GM19025 (cell line): ENCODE measurements around the gene OTOS.

Experiments
- ATAC-seq: cut with Tn5 transposase; IDR thresholded peaks from one replicate; pipeline ENCODE4 v1.9.1; 2021; ENCODE audit warnings: mild to moderate bottlenecking, low read depth, moderate library complexity; ENCODE audit not compliant: unreplicated experiment

Gene OTOS

DNA sequence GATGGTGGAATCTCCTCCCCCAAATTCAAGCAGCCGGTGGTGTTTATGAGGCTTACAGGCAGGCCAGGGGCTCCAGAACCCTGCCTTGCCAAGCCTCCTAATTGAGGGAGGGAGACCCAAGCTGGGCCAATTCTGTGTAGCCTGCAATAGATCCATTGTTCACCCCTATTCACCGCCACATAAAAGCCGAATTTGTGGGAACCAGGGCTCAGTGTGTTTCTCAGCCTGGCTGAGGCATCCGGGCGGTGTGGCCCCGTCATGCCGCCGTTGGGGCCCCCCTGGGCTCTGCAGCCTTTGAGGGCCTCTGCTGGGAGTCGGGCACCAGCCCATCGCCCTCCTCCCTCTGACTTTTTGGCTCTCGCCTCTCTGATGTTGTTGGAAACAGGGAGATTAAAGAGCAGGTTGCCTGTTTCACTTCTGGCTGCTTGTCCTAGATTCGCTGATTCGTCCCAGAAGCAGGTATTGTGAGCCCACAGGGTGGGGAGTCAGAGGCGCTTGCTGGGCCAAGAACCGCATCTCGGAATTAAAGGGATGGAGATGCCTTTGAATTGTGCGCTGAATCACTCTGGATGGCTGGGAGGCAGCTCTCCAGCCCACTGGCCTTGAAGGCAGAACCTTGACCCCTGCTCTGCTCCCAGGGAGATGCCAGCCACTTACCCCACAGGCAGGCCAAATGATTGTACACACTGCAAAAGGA lies 14.7 kb upstream of the OTOS start:
- ATAC-seq = no peak

- ATAC-seq = no peak
Observed at GRCh38 chr2:240154606-240155005, 14.1 kb upstream of the OTOS start.

DNA sequence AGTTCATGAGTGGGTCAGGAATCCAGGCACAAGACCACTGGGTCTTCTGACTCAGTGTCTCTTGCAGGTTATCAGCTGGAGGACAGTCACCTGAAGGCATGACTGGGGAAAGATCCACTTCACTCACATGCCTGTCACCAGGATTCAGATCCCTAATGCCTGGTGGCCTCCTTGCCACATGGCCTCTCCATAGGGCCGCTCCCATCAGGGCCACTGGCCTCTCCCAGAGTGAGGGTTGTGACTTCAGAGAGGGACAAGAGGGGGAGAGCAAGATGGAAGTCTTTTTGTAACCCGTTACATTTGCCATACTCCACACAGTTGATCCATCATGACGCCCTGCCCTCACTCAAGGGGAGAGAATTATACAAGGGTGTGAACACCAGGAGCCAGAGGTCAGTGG lies 13.0 kb upstream of the OTOS start:
- ATAC-seq = no peak

- no peak for ATAC-seq
Observed at GRCh38 chr2:240151477-240152031, 11.1 kb upstream of the OTOS start.

- no peak for ATAC-seq
Observed at GRCh38 chr2:240149943-240150784, 9.7 kb upstream of the OTOS start.

DNA sequence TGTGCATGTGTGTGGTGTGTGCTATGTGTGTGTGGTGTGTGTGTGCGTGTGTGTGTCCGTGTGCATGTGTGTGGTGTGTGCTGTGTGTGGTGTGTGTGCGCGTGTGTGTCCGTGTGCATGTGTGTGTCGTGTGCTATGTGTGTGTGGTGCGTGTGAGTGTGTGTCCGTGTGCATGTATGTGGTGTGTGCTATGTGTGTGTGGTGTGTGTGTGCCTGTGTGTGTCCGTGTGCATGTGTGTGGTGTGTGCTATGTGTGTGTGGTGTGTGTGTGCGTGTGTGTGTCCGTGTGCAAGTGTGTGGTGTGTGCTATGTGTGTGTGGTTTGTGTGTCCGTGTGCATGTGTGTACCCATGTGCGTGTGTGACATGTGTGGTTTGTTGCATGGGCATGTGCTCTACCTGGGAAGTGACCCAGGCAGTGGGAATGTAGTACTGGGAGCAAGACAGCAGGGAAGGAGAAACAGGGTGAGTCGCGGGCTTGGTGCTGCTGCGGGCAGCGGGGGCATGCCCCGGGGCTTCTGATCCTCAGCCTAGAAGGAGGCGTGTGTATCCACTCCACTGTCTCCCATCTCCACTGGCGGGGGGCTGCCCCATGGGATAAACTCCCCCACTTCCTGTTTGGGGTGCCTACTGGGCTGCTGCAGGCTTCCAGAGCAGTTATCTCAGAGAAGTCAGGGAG lies 7.6 kb upstream of the OTOS start:
- no peak for ATAC-seq

- ATAC-seq = no peak
Observed at GRCh38 chr2:240147382-240147781, 6.9 kb upstream of the OTOS start.

DNA sequence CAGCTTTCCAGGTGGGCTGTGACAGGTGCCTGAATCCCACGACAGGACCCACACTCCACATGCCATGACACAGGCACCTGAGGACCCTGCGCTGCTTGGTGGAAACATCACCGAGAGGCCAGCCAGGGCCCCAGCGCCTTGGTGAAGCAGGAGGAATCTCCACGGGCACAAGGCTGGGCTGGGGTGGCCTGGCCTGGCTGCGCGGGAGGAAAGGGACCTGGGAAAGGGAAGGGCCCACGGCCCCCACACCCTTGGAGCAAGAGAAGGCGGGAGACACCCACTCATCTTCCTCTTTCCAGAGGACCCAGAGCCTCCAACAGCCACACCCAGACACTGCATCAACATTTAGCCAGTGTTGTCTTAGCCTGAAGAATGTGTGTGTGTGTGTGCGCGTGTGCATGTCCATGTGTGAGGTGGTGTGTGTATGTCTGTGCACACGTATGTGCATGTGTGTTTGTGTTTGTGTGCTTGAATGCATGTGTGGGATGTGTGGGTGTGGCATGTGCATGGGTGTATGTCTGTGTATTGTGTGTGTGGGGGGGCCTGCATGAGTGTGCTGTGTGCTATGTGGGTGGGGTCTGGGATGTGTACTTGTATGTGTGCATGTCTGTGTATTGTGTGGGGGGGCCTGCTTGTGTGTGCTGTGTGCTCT lies 6.3 kb upstream of the OTOS start:
- ATAC-seq = no peak

DNA sequence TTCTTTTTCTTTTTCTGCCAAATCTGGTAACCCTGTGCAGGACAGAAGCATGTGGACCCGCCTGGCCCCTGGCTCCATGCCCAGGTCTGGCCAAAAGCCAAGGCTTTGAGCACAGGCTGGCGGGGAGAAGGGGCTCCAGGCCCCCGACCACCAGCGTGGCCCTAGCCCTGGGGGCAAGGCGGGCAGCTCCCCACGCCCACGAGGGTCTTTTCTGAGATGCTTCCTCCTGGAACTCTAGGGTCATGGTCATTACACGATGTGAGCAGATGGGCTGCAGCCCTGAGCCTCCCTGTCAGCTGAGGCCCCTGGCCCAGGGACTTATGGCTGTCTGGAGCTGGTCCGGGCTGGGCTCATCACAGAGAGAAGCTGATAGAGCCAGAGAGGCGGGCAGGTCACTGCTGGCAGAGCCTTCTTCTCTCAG lies 5.7 kb upstream of the OTOS start:
- no peak for ATAC-seq

GRCh38 chr2:240145461-240145860 lies 5.0 kb upstream of the OTOS start:
- no peak for ATAC-seq

DNA sequence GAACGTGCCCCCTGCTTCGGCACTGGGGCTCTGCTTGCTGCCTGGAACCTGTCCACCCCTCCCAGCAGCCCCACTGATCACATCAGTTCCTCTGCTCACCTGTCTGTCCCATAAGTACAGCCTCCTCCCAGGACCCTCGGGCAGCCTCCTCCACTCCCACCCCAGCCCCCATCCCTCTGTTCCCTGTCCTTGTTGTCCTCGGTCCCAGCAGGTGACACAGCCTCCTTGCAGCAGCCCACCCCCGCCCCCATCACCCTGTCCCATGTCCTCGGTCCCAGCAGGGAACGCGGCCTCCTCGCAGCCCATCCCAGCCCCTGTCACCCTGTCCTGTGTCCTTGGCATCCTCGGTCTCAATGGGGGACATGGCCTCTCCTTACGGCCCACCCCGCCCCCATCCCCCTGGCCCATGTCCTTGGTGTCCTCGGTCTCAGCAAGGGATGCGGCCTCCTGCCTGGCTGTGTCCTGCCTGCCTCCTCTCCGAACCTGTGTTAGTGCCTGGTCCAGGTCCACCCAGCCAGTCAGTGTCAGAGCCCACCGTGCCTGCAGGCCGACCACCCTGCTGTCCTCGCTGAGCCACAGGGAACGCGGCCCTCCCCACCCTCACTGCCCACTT lies 4.3 kb upstream of the OTOS start:
- ATAC-seq = no peak

DNA sequence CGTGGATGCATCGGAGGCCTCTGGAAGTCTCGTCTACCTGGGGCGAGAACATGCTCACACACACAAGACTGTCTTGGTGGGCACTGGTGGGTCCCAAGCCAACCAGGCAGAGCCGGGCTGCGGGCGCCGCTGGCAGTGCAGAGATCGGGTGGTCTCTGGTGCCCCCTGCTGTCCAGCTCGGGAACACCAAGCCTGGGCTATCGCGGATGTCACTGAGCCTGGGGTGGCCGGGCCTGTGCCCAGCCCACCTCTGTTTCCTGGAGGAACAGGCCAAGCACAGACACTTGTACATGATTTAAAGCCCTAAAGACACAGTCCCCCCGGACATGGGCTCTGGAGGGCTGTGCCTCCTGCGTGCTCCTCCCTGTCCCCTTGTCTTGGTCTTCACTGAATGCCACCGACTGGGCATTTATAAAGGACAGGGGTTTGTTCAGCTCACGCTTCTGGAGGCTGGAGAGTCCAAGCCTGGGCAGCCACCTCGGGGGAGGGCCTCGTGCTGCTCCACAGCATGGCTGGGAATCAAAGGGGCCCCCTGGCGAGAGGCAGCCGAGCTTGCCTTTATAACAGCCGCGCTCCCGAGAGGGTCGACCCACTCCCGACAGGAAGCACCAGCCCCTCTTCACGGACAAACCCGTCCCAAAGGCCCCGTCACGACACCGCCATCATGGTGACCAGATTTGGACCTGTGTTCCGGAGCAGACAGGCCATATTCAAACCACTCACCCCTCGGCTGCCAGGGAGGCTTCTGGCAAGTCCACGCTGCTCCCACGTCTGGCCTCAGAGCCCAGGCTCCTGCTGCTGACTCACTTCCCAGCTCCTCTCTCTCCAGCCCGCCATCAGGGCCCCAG lies 3.6 kb upstream of the OTOS start:
- ATAC-seq = no peak

DNA sequence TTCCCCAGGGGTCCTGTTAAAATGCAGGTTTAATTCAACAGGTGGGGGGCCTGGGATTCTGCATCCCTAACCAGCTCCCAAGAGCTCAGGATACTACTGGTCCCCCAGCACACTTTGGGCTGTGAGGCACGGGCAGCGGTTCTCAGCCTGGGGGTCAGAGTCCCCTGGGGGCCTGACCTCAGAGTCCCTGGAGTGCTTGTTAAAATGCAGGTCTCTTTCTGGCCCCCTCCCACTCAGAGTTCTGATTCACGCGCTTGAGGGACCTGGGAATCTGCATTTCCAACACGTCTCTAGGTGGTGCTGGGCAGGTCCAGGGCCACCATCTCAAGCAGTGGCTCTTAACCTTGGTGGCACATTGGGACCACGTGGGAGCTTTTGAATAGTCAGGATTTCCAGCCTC lies 2.8 kb upstream of the OTOS start:
- ATAC-seq = no peak

GRCh38 chr2:240142859-240143258 lies 2.4 kb upstream of the OTOS start:
- no peak for ATAC-seq

GRCh38 chr2:240142256-240142775 lies 1.9 kb upstream of the OTOS start:
- ATAC-seq = no peak

- no peak for ATAC-seq
Observed at GRCh38 chr2:240141736-240142135, 1.3 kb upstream of the OTOS start.

DNA sequence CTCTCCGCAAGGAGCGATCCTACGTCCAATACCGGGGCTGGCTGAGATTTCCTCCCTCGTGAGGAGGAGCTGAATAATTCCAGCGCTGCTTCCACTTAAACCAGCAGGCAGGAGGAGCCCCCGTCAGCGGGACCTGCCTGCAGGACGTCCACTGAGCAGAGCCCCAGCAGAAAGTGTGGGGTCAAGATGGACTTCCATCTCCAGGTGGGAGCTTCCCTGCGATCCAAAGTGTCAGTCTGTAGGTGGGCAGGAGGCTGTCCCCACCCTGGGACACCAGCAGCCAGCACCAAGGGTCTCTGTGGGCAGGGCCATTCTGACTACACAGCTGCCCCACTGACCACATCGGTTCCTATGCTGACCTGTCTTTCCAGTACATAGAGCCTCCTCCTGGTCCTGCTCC lies 462 bp upstream of the OTOS start:
- no peak for ATAC-seq

DNA sequence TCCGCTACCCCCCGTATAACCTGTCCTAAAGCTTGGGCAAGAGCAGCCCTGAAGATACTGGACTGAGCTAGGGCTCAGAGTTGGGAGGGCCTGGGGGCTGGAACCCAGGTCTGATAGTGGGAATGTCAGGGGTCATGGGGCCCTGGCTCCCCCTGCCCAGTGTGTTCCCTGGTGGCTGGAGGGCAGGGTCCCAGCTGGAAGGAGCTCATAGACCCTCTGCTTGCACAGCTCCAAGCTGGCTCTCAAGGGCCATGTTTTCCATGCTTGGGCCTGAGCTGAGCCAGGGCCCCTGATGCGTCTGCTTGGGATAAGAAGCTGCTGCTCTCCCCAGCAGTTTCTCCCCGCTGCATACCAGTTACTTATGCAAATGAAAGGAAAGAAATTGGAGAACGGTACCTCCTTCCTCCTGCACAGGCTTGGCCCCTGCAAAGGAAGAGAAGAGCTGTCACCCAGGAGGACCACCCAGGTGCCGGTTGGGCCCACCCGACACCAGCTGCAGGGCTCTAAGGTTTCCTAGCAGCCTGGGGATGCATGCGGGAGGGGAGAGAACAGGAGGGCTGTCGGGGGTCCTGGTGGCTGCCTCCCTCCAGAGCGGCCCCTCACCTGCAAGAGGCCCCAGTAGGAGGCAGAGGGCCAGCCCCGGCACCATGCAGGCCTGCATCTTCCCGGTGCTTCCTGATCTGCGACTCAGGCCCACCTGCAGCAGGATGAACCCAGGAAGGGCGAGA lies 628 bp downstream of the OTOS start:
- no peak for ATAC-seq
